Suppressor macrophage treated with lipopolysaccharide for 1 hour (primary cell): ENCODE data around the gene NPEPPS.

Experiments
- DNase-seq, 3 donors: peaks; one replicate each; pipeline ENCODE4 v3.0.0-alpha.2; 2020 to 2022

The NPEPPS gene

DNA sequence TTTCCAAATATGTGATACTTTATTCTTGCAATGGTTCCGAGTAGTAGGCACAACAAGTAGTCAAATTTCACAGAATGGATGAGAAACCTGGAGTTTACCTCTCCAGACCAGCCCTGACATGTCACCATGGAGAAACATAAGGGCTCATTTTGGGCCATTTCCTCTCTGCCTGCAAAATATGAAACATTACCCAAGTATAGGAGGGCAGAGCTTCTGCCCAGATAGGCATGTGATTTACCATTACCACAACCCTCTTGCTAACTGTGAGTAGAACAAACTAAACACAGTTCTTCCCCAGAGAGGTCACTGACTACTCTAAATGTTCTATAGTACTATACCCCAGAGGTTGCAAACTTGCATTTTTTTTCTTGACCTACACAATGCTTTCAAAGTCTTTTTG, 103.1 kb downstream of the NPEPPS start:
- peak; percentile 31 to 39 (median 36) for DNase-seq

- DNase-seq = no peak
These were observed 104.0 kb downstream of the NPEPPS start for GRCh38 chr17:47634870-47635269.

GRCh38 chr17:47635734-47636133, 104.8 kb downstream of the NPEPPS start:
- no peak for DNase-seq

GRCh38 chr17:47636273-47637030, 105.5 kb downstream of the NPEPPS start:
- DNase-seq = no peak

- peak in 2 of 3 donors; percentile 21 to 26 for DNase-seq
These were observed 108.0 kb downstream of the NPEPPS start for GRCh38 chr17:47638903-47639302.

DNA sequence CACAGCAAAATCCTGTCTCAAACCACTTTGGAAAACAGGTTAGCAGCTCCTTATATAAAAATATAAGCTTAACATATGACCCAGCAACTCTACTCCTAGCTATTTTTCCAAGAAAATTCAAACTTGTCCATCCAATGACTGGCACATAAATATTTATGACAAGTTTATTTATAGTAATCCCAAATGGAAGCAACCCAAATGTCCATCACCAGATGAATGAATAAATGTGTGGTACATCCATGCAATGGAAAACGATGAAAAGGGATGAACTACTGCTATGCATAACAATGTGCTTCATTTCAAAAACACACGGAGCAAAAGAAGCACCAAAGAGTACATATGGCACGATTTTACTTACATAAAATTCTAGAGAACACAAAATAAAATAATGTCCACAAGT, 109.2 kb downstream of the NPEPPS start:
- no peak for DNase-seq

DNA sequence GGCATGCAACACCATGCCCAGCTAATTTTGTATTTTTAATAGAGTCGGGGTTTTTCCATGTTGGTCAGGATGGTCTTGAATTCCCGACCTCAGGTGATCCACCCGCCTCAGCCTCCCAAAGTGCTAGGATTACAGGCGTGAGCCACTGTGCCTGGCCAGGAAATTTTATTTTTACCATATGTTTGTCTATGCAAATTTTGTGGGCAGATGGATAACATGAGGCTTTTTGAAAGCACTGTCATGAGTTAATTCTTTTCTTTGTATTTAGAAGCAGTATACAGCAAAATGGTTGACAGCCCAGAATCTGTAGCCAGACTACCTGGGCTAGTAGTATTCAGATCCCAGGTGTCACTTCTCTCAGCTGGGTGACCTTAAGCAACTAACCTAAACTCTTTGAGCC, 110.3 kb downstream of the NPEPPS start:
- no peak for DNase-seq

DNA sequence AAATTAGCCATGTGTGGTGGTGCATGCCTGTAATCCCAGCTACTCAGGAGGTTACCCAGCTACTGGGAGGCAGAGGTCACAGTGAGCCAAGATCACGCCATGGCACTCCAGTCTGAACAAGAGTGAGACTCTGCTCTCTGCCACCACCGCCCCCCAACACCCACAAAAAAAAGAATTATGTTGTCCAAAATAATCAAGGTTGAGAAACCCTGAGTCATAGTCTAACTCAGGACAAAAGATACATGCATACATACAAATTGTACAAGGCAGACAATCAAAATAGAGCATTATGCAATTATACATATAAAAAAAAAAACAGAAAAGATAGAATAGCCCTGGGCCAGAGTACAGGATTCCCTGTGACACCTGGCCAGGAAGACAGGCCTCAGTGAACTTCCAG, 112.2 kb downstream of the NPEPPS start:
- peak; percentile 17 to 31 (median 18) for DNase-seq

DNA sequence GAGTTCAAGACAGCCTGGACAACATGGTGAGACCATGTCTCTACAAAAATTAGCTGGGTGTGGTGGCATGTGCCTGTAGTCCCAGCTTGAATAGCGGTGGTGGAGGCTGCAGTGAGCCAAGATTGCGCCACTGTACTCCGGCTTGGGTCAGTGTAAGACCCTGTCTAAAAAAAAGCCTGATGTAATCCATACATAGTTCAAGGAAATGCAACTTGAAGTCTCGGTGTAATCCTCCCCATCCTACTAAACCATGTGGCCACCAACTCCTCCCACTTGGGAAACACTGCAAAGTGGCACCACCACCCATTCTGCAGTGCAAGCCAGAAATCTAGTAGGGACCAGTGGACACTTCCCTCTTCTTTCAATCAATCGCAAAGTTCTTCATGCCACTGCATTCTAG, 113.4 kb downstream of the NPEPPS start:
- peak; percentile 83 to 92 (median 84) for DNase-seq

- peak; percentile 99 to 100 (median 100) for DNase-seq
These were observed 118.5 kb downstream of the NPEPPS start, which contains the start of gene KPNB1 for GRCh38 chr17:47649153-47649971. TSS of gene KPNB1 (plus strand) at chr17:47649919. CDS start at chr17:47650245, 326 bp downstream.

DNA sequence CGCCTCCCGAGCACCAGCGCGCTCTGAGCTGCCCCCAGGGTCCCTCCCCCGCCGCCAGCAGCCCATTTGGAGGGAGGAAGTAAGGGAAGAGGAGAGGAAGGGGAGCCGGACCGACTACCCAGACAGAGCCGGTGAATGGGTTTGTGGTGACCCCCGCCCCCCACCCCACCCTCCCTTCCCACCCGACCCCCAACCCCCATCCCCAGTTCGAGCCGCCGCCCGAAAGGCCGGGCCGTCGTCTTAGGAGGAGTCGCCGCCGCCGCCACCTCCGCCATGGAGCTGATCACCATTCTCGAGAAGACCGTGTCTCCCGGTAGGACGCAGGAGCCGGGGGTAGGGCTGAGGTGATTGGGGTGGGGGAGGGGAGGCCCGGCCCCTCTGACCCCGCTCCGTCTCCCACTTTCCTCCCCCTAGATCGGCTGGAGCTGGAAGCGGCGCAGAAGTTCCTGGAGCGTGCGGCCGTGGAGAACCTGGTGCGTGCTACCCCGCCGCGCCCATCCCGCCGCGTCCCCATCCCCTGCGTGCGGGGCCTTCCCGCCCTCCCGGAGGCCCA, 119.1 kb downstream of the NPEPPS start:
- DNase-seq = no peak

- DNase-seq = peak; percentile 97 to 98 (median 98)
These were observed 119.9 kb downstream of the NPEPPS start for GRCh38 chr17:47650525-47651522.

DNA sequence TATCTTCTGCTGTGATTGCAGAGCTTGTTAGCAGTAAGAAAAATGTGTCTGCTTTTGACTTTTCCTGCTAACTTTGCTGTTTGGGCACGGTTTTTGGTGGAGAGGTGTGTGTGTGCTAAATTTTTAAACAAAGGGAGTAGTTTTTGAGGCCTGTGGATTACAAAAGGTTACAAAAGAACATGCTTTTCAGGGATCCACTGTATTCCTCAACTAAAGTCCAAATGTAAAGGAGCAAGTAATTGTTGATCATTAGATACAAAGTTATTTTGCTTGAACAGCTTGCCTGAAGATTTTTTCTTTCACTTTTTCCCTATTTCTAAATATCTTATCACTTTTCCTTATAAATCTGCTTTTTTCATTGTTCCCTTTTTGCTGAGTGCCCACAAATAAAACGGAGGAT, 120.8 kb downstream of the NPEPPS start:
- DNase-seq = no peak

- DNase-seq = no peak
These were observed 121.7 kb downstream of the NPEPPS start for GRCh38 chr17:47652570-47652969.

DNA sequence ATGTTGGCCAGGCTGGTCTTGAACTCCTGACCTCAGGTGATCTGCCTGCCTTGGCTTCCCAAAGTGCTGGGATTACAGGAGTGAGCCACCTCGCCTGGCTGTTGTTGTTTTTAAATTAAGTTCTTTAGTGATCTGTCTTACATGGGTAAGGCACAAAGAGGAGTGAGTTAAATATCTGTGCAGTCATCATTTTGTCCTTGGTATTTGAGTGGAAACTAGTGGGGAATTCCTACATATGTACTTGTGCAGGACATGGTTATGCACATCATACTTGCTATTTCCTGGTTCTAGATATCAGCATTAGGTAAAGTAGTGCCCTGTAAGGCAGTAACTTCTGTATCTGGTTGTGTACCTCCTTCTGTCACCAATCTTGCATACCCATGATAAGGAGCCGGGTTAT, 122.5 kb downstream of the NPEPPS start:
- DNase-seq = peak in 1 of 3 donors; percentile 31

DNA sequence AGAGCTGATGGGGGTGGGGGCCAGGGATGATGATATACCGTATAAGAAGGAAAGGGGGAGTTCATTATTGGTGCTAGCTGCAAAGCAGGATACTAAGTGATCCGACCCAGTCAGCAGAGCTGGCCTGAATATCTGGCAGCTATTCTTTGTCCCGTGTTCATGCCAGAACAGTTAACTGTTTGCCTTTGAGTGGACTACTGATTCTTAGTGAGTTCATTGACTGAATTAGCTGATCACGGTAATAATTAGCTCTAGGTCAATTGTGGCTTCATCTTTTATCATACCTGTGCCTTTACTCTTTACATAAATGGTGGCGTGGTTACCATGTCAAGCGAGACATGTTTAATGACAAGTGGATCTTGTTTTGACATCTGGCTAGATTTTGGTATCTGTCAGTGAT, 124.1 kb downstream of the NPEPPS start:
- DNase-seq = no peak

- peak; percentile 55 to 85 (median 71) for DNase-seq
These were observed 129.2 kb downstream of the NPEPPS start for GRCh38 chr17:47660064-47660492.

GRCh38 chr17:47663912-47664623, 133.2 kb downstream of the NPEPPS start:
- peak; percentile 71 to 77 (median 72) for DNase-seq

- no peak for DNase-seq
These were observed 133.7 kb downstream of the NPEPPS start for GRCh38 chr17:47664624-47664941.

DNA sequence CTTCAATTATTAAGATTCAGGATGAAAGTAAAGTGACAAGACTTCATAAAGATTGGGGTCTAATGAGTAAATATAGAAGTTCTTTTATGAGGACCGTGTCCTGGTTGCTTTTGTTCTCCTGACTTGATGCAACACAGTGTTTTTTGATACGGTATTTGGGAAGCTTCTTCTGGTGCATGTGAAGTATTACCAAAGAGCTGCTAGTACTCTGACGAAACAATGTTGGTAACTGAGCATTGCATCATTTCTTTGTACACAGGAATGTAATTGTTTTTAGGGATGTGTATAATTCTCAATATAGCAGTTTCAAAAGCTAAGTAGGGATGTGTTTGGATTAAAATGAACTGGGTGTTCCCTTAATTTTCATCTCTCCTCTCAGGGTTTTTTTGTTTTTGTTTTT, 134.7 kb downstream of the NPEPPS start:
- DNase-seq = peak; percentile 60 to 81 (median 74)

- DNase-seq = peak; percentile 35 to 50 (median 43)
These were observed 138.2 kb downstream of the NPEPPS start for GRCh38 chr17:47669081-47669480.

- peak; percentile 41 to 51 (median 41) for DNase-seq
These were observed 139.2 kb downstream of the NPEPPS start for GRCh38 chr17:47670064-47670463.
